Measurements from ENCODE around the gene GPATCH3. TPM values are rescaled to one million over a fixed set of nuclear protein-coding genes. Genes with fewer than 3 reads are reported as not detected.

Gene GPATCH3
- total and polyA plus RNA-seq, 2 of the 8 experiments (the other 6 are each of a cell fraction or from before 2014, with no cell fraction given) = 7.9 to 17.4 TPM

GRCh38 chr1:26853156-26853555 lies 47.1 kb downstream of the GPATCH3 start (continued):
- TF ChIP-seq FOSL1 (IDR thresholded peaks at IDR 0.05; ENCODE audit: insufficient read depth, low read depth, low read length) (no peak), HDAC6 (IDR thresholded peaks at IDR 0.05; ENCODE audit: low read depth, low read length) (no peak), JUND (IDR thresholded peaks at IDR 0.05; ENCODE audit: low read length) (no peak), EZH2 (IDR thresholded peaks at IDR 0.05; ENCODE audit: low read depth, low read length, severe bottlenecking) (no peak), GABPA (IDR thresholded peaks at IDR 0.05; ENCODE audit: borderline replicate concordance, insufficient read depth, low read length) (no peak), SAP30 (IDR thresholded peaks at IDR 0.05; ENCODE audit: insufficient read depth, insufficient replicate concordance, low read length) (no peak), CBX8 (IDR thresholded peaks at IDR 0.05; ENCODE audit: borderline replicate concordance, low read depth, low read length) (no peak)

Data from H1 (cell line).